GM10248 (cell line): ENCODE data around the gene CCR5AS.

Source experiments
- CTCF ChIA-PET: fragments of 300-600 bp; sonication (Branson Sonifier 250); formaldehyde crosslinking; extraction: SDS; loops from one replicate; lab custom pipeline; 2021; ENCODE audit warnings: antibody characterized with exemption; lab: Yijun Ruan, JAX
- POLR2A ChIA-PET: fragments of 350-650 bp; sonication (Branson Sonifier 250); formaldehyde crosslinking; extraction: SDS; loops from one replicate; lab custom pipeline; 2020; ENCODE audit warnings: antibody characterized with exemption; lab: Yijun Ruan, JAX
- DNase-seq: peaks from one replicate; pipeline ENCODE4 v3.0.0; 2012; ENCODE audit errors: extremely low spot score
- TF ChIP-seq, protein P1 (sequence below): IDR thresholded peaks from 2 replicates; pipeline ENCODE4 v1.5.1; 2012; ENCODE audit warnings: mild to moderate bottlenecking, low read depth; ENCODE audit errors: extremely low read depth, missing control alignments, control extremely low read depth

The CCR5AS gene

DNA sequence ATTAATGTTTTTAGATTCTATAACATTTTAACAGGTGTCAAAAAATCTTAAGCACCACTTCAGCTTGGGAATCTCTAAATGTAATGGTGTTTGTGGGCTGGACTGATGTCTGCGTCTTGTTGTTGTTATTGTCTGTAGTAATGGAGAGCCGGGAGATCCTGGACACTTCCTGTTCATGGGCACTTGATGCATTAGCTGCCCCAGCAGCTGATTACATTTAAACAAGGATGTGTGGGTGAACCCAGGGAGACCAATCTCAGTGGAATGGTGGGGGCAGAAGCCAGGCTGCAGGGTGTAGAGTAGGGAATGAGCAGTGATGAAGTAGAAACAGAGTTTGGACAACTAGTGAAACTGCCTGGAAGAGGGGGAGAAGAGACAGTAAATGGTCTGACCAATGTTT, 7.8 kb downstream of the CCR5AS start:
- ChIA-PET POLR2A (no interaction called here), CTCF (interaction anchor here (1.6 kb wide), 1 partner anchor 265 kb away, joined by 3 read pairs; no protein-coding TSS in a partner anchor)
- no peak for DNase-seq
- TF ChIP-seq, protein P1, sequence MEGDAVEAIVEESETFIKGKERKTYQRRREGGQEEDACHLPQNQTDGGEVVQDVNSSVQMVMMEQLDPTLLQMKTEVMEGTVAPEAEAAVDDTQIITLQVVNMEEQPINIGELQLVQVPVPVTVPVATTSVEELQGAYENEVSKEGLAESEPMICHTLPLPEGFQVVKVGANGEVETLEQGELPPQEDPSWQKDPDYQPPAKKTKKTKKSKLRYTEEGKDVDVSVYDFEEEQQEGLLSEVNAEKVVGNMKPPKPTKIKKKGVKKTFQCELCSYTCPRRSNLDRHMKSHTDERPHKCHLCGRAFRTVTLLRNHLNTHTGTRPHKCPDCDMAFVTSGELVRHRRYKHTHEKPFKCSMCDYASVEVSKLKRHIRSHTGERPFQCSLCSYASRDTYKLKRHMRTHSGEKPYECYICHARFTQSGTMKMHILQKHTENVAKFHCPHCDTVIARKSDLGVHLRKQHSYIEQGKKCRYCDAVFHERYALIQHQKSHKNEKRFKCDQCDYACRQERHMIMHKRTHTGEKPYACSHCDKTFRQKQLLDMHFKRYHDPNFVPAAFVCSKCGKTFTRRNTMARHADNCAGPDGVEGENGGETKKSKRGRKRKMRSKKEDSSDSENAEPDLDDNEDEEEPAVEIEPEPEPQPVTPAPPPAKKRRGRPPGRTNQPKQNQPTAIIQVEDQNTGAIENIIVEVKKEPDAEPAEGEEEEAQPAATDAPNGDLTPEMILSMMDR: no peak

DNA sequence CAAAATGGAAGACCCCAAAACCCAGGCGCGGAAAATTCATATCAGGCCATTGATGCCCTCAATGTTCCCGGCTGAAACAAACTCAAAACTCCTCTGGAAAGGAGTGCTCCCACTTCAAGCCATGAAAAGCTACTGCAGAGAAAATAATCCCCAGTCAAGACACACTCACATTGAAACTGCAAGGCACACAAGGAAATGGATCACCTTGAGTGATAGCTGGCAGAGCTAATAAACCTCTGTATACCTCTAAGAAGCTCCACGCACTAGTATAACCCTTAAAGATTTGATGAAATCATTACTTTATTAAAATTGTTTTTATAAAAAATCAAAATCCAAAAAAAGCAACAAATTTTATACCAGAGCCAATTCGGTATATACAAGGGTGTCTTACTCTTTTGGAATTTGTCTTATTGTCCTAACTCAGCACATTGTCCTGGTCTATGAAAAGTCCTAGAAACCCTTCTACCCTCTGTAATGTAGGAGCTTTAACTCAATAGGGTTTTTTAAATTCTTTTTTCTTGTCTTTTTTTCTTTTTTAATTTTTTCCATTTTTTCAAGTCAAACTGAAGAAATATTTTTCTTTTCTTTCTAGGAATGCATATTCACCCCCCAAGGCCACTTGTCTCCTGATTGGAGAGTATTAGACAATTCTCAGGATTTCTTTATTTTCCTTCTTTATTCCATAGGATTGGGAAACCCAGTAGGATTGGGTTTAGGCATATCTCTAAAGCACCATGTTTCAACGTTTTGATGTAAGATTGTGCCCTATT, 8.5 kb downstream of the CCR5AS start:
- ChIA-PET POLR2A (no interaction called here), CTCF (interaction anchor here (1.0 to 1.6 kb wide), 2 partner anchors 10 to 264 kb away, joined by 3 to 4 read pairs; no protein-coding TSS in a partner anchor)
- no peak for DNase-seq
- TF ChIP-seq, protein P1: no peak

DNA sequence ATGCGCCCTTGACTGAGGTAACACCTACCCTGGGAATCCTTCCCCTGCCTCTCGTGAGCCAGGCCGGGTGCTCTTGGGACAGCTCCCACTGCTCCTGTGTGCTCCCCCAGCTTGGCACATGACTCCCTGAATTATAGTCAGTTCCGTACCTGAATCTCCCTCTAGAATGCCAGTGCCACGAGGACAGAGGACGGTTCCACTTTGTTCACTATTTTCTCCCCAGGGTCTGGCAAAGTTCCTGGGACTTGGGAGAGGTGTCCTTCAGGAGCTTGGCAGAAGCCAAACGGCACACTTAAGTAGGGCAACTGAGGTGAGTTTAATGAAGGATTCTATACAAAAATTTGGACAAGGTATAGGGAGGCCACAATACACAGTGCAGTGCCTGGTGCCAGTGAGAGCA, 9.8 kb downstream of the CCR5AS start:
- POLR2A ChIA-PET: no interaction called here
- TF ChIP-seq, protein P1: no peak
- no peak for DNase-seq
- CTCF ChIA-PET: no interaction called here

DNA sequence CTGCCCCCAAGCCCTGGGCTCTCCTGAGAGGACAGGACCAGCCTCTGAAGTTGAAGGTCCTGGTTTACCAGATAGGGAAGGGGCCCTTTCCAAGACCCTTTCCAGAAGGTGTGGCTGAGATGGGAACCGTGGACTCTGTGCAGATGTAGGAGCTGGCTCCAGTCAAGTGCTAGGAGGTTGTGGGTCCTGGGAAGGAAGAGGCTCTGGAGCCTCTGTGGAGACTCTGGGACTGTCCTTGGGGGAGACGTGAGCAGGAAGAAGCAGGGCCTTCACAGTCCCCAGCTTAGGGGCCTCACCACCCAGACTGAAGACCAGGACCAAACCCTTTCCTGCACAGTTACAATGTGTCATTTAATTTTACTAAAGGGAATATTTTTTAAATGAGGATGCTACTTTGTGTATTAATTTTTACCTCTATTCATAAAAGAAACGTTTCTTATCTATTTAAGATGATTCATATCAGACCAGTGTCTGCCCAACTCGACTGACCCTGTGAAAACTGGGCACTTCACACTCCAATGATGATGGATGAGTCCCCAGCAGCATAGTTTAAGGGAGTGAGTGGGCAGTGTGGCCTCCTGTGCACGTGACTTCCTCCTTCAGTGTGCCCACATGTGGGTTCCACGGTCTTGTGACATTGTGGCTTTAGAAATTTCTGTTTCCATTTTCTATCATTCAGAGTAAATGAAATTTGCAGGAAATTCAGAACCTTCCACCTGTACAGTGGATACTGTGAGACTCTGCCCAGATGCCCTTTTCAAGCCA, 10.9 kb downstream of the CCR5AS start:
- POLR2A ChIA-PET: no interaction called here
- TF ChIP-seq, protein P1: no peak
- CTCF ChIA-PET: no interaction called here
- no peak for DNase-seq

DNA sequence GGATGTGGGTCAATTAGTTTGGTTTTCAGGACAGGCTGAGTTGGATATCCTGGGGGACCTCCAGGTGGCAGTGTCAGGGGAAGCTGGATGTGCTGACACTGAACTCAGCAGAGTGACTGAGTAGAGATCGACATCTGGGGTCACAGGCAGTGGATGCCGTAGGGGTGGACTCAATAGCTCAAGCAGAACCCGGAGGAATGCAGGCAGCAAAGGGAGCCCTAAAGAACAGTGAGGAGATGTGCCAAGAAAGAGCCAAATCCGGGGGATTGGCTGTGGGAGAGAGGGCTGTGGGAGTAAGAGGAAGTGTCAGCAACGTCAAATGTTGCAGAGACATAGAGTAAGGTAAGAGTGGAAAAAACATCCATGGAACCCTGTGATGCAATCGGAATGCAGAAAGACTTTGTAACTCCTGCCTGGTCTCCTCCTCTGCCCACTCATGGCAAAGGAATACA, 11.6 kb downstream of the CCR5AS start:
- POLR2A ChIA-PET: no interaction called here
- CTCF ChIA-PET: no interaction called here
- TF ChIP-seq, protein P1: peak; percentile 30
- DNase-seq: no peak

DNA sequence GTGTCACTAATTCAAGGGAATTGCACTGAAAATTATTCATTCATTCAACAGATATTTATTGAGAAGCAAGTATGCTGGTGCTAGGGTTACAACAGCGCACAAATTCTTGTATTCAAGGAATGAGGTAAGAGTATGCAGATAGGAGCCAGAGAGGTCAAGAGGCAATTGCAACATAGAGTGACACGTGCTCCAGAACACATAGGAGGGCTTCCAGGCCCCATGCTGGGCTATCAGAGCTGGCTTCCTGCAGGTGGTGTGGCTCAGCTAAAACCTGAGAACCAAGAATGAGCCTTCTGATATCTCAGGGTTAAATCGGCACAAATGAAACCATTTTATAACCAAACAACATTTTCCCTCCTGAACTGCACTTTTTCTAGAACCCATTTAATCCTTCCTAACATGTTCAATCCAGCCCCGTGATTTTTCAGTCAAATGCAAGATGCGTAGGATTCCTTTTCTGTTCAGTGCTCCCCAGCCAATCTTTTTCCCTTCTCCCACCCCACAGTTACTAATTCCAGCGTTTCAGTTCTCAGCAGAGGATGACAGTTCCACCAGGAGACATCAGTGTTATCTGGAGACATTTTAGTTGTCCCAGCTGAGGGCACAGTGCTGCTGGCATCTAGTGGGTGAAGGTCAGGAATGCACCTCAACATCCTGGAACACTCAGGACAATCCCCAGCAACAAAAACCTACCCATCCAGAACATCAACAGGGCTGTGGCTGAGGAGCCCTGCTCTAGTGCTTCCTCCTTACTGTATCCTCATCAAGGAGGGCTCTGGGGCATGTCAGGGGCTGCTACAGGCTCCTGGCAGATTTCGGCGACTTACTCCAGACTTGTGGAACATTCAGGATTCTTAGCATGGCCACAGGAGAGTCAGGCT, 13.1 kb downstream of the CCR5AS start:
- TF ChIP-seq, protein P1: no peak
- POLR2A ChIA-PET: no interaction called here
- no peak for DNase-seq
- CTCF ChIA-PET: interaction anchor here (1.2 kb wide), 1 partner anchor 11 kb away, joined by 3 read pairs; no protein-coding TSS in a partner anchor
